ENCODE measurements around the gene INSYN1. TPM values are rescaled to one million over a fixed set of nuclear protein-coding genes. Genes with fewer than 3 reads are reported as not detected.
A peak's percentile ranks its signal among the peaks of the same experiment; 100 is the strongest.

The INSYN1 gene
- total and polyA plus RNA-seq, 9 donors = 3.1 to 9.0 (median 5.4) TPM

- H3K27me3 ChIP-seq (ENCODE audit: control insufficient read depth, insufficient read depth, low read length) = peaks cover 47% of the 10 kb centered on the region
These were observed 3.2 kb downstream of the INSYN1 start for GRCh38 chr15:73749971-73750370.

GRCh38 chr15:73749533-73749932, 3.6 kb downstream of the INSYN1 start:
- Histone ChIP-seq H3K4me3 (ENCODE audit: low read length) (no peak overlapping the region), H3K4me1 (ENCODE audit: control insufficient read depth, insufficient read depth, low read length) (peaks cover 28% of the 10 kb centered on the region), H3K36me3 (ENCODE audit: control insufficient read depth, insufficient read depth, low read length) (no peaks in the 10 kb centered on the region), H3K27me3 (ENCODE audit: control insufficient read depth, insufficient read depth, low read length) (peaks cover 44% of the 10 kb centered on the region), H3K9me3 (replicated peaks; ENCODE audit: control insufficient read depth, low read depth, low read length) (no peaks in the 10 kb centered on the region), H3K27ac (ENCODE audit: low read length) (no peak overlapping the region)
- no peak for DNase-seq
- 89% methylated on average over 5 of the region's 5 CpGs for WGBS (ENCODE audit: insufficient coverage)

More at GRCh38 chr15:73749971-73750370, 3.2 kb downstream of the INSYN1 start:
- H3K27ac ChIP-seq (ENCODE audit: low read length) = no peak overlapping the region
- WGBS (ENCODE audit: insufficient coverage) = 72% methylated on average over 3 of the region's 5 CpGs
- H3K36me3 ChIP-seq (ENCODE audit: control insufficient read depth, insufficient read depth, low read length) = no peaks in the 10 kb centered on the region
- no peaks in the 10 kb centered on the region for H3K9me3 ChIP-seq (replicated peaks; ENCODE audit: control insufficient read depth, low read depth, low read length)
- no peak for DNase-seq
- peaks cover 28% of the 10 kb centered on the region for H3K4me1 ChIP-seq (ENCODE audit: control insufficient read depth, insufficient read depth, low read length)
- no peak overlapping the region for H3K4me3 ChIP-seq (ENCODE audit: low read length)

GRCh38 chr15:73748730-73749129, 4.4 kb downstream of the INSYN1 start:
- Histone ChIP-seq H3K27me3 (ENCODE audit: control insufficient read depth, insufficient read depth, low read length) (peaks cover 39% of the 10 kb centered on the region), H3K27ac (ENCODE audit: low read length) (no peak overlapping the region), H3K36me3 (ENCODE audit: control insufficient read depth, insufficient read depth, low read length) (no peaks in the 10 kb centered on the region), H3K4me1 (ENCODE audit: control insufficient read depth, insufficient read depth, low read length) (peaks cover 28% of the 10 kb centered on the region), H3K9me3 (replicated peaks; ENCODE audit: control insufficient read depth, low read depth, low read length) (no peaks in the 10 kb centered on the region), H3K4me3 (ENCODE audit: low read length) (no peak overlapping the region)
- no peak for DNase-seq
- 58% methylated on average over 3 of the region's 6 CpGs for WGBS (ENCODE audit: insufficient coverage)

- no peak overlapping the region for H3K27ac ChIP-seq (ENCODE audit: low read length)
- DNase-seq = no peak
- peaks cover 33% of the 10 kb centered on the region for H3K27me3 ChIP-seq (ENCODE audit: control insufficient read depth, insufficient read depth, low read length)
- H3K36me3 ChIP-seq (ENCODE audit: control insufficient read depth, insufficient read depth, low read length) = no peaks in the 10 kb centered on the region
- H3K4me1 ChIP-seq (ENCODE audit: control insufficient read depth, insufficient read depth, low read length) = peaks cover 26% of the 10 kb centered on the region
- WGBS (ENCODE audit: insufficient coverage) = 40% methylated on average over 1 of the region's 11 CpGs
- H3K4me3 ChIP-seq (ENCODE audit: low read length) = no peak overlapping the region
- H3K9me3 ChIP-seq (replicated peaks; ENCODE audit: control insufficient read depth, low read depth, low read length) = no peaks in the 10 kb centered on the region
These were observed 5.1 kb downstream of the INSYN1 start for GRCh38 chr15:73747847-73748590.

- WGBS (ENCODE audit: insufficient coverage) = 33% methylated on average over 6 of the region's 7 CpGs
These were observed 6.3 kb downstream of the INSYN1 start for GRCh38 chr15:73746883-73747282.

GRCh38 chr15:73746261-73746660, 6.9 kb downstream of the INSYN1 start:
- H3K27ac ChIP-seq (ENCODE audit: low read length) = no peak overlapping the region
- peaks cover 16% of the 10 kb centered on the region for H3K4me1 ChIP-seq (ENCODE audit: control insufficient read depth, insufficient read depth, low read length)
- no peak overlapping the region for H3K4me3 ChIP-seq (ENCODE audit: low read length)
- no peak for DNase-seq
- H3K9me3 ChIP-seq (replicated peaks; ENCODE audit: control insufficient read depth, low read depth, low read length) = no peaks in the 10 kb centered on the region
- no peaks in the 10 kb centered on the region for H3K36me3 ChIP-seq (ENCODE audit: control insufficient read depth, insufficient read depth, low read length)
- WGBS (ENCODE audit: insufficient coverage) = 51% methylated on average over 8 of the region's 8 CpGs
- H3K27me3 ChIP-seq (ENCODE audit: control insufficient read depth, insufficient read depth, low read length) = peaks cover 26% of the 10 kb centered on the region

More at GRCh38 chr15:73746883-73747282, 6.3 kb downstream of the INSYN1 start:
- peaks cover 21% of the 10 kb centered on the region for H3K4me1 ChIP-seq (ENCODE audit: control insufficient read depth, insufficient read depth, low read length)
- H3K27ac ChIP-seq (ENCODE audit: low read length) = no peak overlapping the region
- no peaks in the 10 kb centered on the region for H3K36me3 ChIP-seq (ENCODE audit: control insufficient read depth, insufficient read depth, low read length)
- H3K4me3 ChIP-seq (ENCODE audit: low read length) = no peak overlapping the region
- peaks cover 29% of the 10 kb centered on the region for H3K27me3 ChIP-seq (ENCODE audit: control insufficient read depth, insufficient read depth, low read length)
- DNase-seq = peak; percentile 37
- H3K9me3 ChIP-seq (replicated peaks; ENCODE audit: control insufficient read depth, low read depth, low read length) = no peaks in the 10 kb centered on the region

GRCh38 chr15:73745073-73745472, 8.1 kb downstream of the INSYN1 start:
- Histone ChIP-seq H3K27ac (ENCODE audit: low read length) (no peak overlapping the region), H3K36me3 (ENCODE audit: control insufficient read depth, insufficient read depth, low read length) (no peaks in the 10 kb centered on the region), H3K27me3 (ENCODE audit: control insufficient read depth, insufficient read depth, low read length) (peaks cover 16% of the 10 kb centered on the region), H3K4me3 (ENCODE audit: low read length) (no peak overlapping the region), H3K9me3 (replicated peaks; ENCODE audit: control insufficient read depth, low read depth, low read length) (no peaks in the 10 kb centered on the region), H3K4me1 (ENCODE audit: control insufficient read depth, insufficient read depth, low read length) (peaks cover 14% of the 10 kb centered on the region)
- whole genome bisulfite sequencing (ENCODE audit: insufficient coverage) = 46% methylated on average over 7 of the region's 7 CpGs
- no peak for DNase-seq

- Histone ChIP-seq H3K4me3 (ENCODE audit: low read length) (no peak overlapping the region), H3K36me3 (ENCODE audit: control insufficient read depth, insufficient read depth, low read length) (no peaks in the 10 kb centered on the region), H3K27ac (ENCODE audit: low read length) (no peak overlapping the region), H3K4me1 (ENCODE audit: control insufficient read depth, insufficient read depth, low read length) (peaks cover 14% of the 10 kb centered on the region), H3K9me3 (replicated peaks; ENCODE audit: control insufficient read depth, low read depth, low read length) (no peaks in the 10 kb centered on the region), H3K27me3 (ENCODE audit: control insufficient read depth, insufficient read depth, low read length) (peaks cover 12% of the 10 kb centered on the region)
- no peak for DNase-seq
- WGBS (ENCODE audit: insufficient coverage) = no CpG with 5 or more reads among the region's 1 CpG
These were observed 8.9 kb downstream of the INSYN1 start for GRCh38 chr15:73744293-73744692.

- H3K4me3 ChIP-seq (ENCODE audit: low read length) = no peak overlapping the region
- no peaks in the 10 kb centered on the region for H3K9me3 ChIP-seq (replicated peaks; ENCODE audit: control insufficient read depth, low read depth, low read length)
- 40% methylated on average over 1 of the region's 3 CpGs for WGBS (ENCODE audit: insufficient coverage)
- peaks cover 16% of the 10 kb centered on the region for H3K27me3 ChIP-seq (ENCODE audit: control insufficient read depth, insufficient read depth, low read length)
- DNase-seq = no peak
- H3K36me3 ChIP-seq (ENCODE audit: control insufficient read depth, insufficient read depth, low read length) = no peaks in the 10 kb centered on the region
- H3K4me1 ChIP-seq (ENCODE audit: control insufficient read depth, insufficient read depth, low read length) = peaks cover 4% of the 10 kb centered on the region
- no peak overlapping the region for H3K27ac ChIP-seq (ENCODE audit: low read length)
These were observed 11.8 kb downstream of the INSYN1 start for GRCh38 chr15:73741321-73741836.

- H3K27ac ChIP-seq (ENCODE audit: low read length) = no peak overlapping the region
- H3K27me3 ChIP-seq (ENCODE audit: control insufficient read depth, insufficient read depth, low read length) = peaks cover 20% of the 10 kb centered on the region
- 85% methylated on average over 25 of the region's 25 CpGs for WGBS (ENCODE audit: insufficient coverage)
- DNase-seq = no peak
- no peak overlapping the region for H3K4me3 ChIP-seq (ENCODE audit: low read length)
- no peaks in the 10 kb centered on the region for H3K36me3 ChIP-seq (ENCODE audit: control insufficient read depth, insufficient read depth, low read length)
- H3K4me1 ChIP-seq (ENCODE audit: control insufficient read depth, insufficient read depth, low read length) = peaks cover 2% of the 10 kb centered on the region
- no peaks in the 10 kb centered on the region for H3K9me3 ChIP-seq (replicated peaks; ENCODE audit: control insufficient read depth, low read depth, low read length)
These were observed 12.8 kb downstream of the INSYN1 start for GRCh38 chr15:73740152-73741048.

Data from muscle of leg (tissue), 11 donors.